Glutamatergic neuron (in vitro differentiated cells): ENCODE measurements around the gene STX18. TPM values are rescaled to one million over a fixed set of nuclear protein-coding genes. Genes with fewer than 3 reads are reported as not detected.
"Not testable (repeated sequence)": the region's sequence is repeated elsewhere in the genome, so short reads cannot be mapped to it uniquely, and the experiment has no call there.

Experiments used
- DNase-seq: peaks from one replicate; pipeline ENCODE4 v3.0.0; 2022
- H3K27ac Mint-ChIP-seq: one replicate; pipeline ENCODE4 v1.8.0; 2020; ENCODE audit warnings: mild to moderate bottlenecking, mixed read lengths, inconsistent platforms; ENCODE audit not compliant: unreplicated experiment
- H3K27me3 Mint-ChIP-seq: one replicate; pipeline ENCODE4 v1.8.0; 2020; ENCODE audit warnings: mild to moderate bottlenecking, moderate library complexity, mixed read lengths, inconsistent platforms; ENCODE audit not compliant: unreplicated experiment
- H3K36me3 Mint-ChIP-seq: one replicate; pipeline ENCODE4 v1.8.0; 2020; ENCODE audit warnings: mild to moderate bottlenecking, mixed read lengths, inconsistent platforms; ENCODE audit not compliant: unreplicated experiment
- H3K4me1 Mint-ChIP-seq: one replicate; pipeline ENCODE4 v1.8.0; 2020; ENCODE audit warnings: mild to moderate bottlenecking, low read depth, mixed read lengths, inconsistent platforms; ENCODE audit not compliant: unreplicated experiment
- H3K4me3 Mint-ChIP-seq: one replicate; pipeline ENCODE4 v1.8.0; 2020; ENCODE audit warnings: mild to moderate bottlenecking, mixed read lengths, inconsistent platforms; ENCODE audit not compliant: unreplicated experiment
- H3K9me3 Mint-ChIP-seq: one replicate; pipeline ENCODE4 v1.8.0; 2020; ENCODE audit warnings: mild to moderate bottlenecking, moderate library complexity, mixed read lengths, inconsistent platforms; ENCODE audit not compliant: unreplicated experiment
- CTCF ChIP-seq: fragments of 200-600 bp; sonication (generic); IDR thresholded peaks from one replicate; pipeline ENCODE4 v1.5.0; 2021; ENCODE audit not compliant: partially characterized antibody, unreplicated experiment
- total RNA-seq: library from RNA; stranded (reverse); fragmentation: NEBNext Ultra II Directional; extraction: Animal tissue kit (Norgen Biotek cat#: 25700); gene quantifications from one replicate; pipeline ENCODE4 v1.2.1, GENCODE V29; 2021; ENCODE audit not compliant: unreplicated experiment

STX18 gene
- total RNA-seq, 1 donor from 2014 or later = 26.3 TPM

DNA sequence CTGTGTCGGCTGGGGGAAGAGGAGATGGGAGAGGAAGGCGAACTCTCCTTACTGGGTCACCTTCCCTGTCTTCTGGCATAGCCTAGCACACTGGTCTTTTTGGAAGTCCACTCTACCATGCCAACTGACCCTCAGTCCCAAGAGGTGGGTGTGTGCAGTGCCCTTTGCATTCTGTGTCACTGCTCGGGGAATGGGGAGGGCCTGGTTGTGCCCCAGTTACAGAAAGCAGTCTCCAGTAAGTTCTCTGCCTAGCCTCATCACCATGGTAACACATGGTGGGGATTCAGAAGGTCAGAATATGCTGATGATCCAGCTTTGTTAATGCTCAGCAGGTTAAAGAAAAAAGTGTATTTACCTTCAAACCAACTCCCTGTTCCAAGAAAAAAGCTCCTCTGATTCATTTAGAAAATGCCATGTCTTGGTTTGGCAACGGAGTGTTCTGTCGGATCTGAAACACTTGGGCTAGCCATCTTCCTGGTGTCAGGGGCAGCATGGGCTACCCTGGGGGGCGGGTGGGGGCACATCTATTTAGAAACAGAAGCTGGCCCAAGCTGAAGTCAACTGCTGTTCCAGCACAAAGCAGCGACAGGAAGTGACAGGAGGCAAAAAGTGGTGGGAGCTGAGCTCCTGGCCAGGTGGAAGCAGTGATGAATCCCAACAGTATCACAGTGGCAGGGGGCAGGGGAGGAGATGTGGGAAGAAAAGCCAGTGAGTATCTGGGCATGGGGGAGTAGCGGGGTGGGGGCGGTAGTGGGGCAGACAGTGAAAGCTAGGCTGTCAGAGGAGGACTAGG, 117.9 kb downstream of the STX18 start:
- Mint-ChIP-seq H3K4me3 (peak overlapping the region; percentile 39), H3K4me1 (peaks cover 26% of the 10 kb centered on the region), H3K27me3 (peaks cover 5% of the 10 kb centered on the region), H3K27ac (peak overlapping the region; percentile 75), H3K36me3 (peaks cover 10% of the 10 kb centered on the region), H3K9me3 (peaks cover 8% of the 10 kb centered on the region)
- DNase-seq = no peak
- TF ChIP-seq CTCF = no peak

GRCh38 chr4:4422856-4423499, 118.9 kb downstream of the STX18 start:
- DNase-seq = no peak
- peaks cover 14% of the 10 kb centered on the region for H3K36me3 Mint-ChIP-seq

DNA sequence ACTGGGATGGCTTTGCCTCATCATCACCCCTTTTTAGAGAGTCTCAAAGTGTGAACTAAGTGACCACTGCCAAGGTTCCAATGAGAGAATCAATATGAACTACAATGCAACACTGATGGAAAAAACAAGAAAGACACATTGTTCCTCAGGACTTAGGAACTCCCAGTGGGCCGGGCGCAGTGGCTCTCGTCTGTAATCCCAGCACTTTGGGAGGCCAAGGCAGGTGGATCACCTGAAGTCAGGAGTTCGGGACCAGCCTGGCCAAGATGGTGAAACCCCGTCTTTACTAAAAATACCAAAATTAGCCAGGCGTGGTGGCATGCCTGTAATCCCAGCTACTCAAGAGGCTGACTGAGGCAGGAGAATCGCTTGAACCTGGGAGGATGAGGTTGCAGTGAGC, 119.7 kb downstream of the STX18 start:
- H3K9me3 Mint-ChIP-seq, H3K4me3 Mint-ChIP-seq, DNase-seq, H3K27me3 Mint-ChIP-seq: not testable (repeated sequence)
- H3K36me3 Mint-ChIP-seq = peaks cover 14% of the 10 kb centered on the region
- H3K27ac Mint-ChIP-seq = peak overlapping the region; percentile 22
- H3K4me1 Mint-ChIP-seq = peaks cover 21% of the 10 kb centered on the region

More at GRCh38 chr4:4422856-4423499, 118.9 kb downstream of the STX18 start:
- peaks cover 8% of the 10 kb centered on the region for H3K9me3 Mint-ChIP-seq
- H3K4me3 Mint-ChIP-seq = peak overlapping the region; percentile 39
- no peak for TF ChIP-seq CTCF
- peaks cover 25% of the 10 kb centered on the region for H3K4me1 Mint-ChIP-seq
- H3K27ac Mint-ChIP-seq = peak overlapping the region; percentile 75
- H3K27me3 Mint-ChIP-seq = peaks cover 5% of the 10 kb centered on the region

GRCh38 chr4:4421356-4421755, 120.5 kb downstream of the STX18 start:
- no peak overlapping the region for H3K4me3 Mint-ChIP-seq
- peaks cover 19% of the 10 kb centered on the region for H3K36me3 Mint-ChIP-seq
- peaks cover 7% of the 10 kb centered on the region for H3K27me3 Mint-ChIP-seq
- peaks cover 15% of the 10 kb centered on the region for H3K4me1 Mint-ChIP-seq
- peaks cover 8% of the 10 kb centered on the region for H3K9me3 Mint-ChIP-seq
- TF ChIP-seq CTCF = no peak
- no peak overlapping the region for H3K27ac Mint-ChIP-seq
- no peak for DNase-seq

GRCh38 chr4:4420421-4420820, 121.4 kb downstream of the STX18 start:
- no peak for TF ChIP-seq CTCF
- no peak for DNase-seq
- Mint-ChIP-seq H3K9me3 (peaks cover 12% of the 10 kb centered on the region), H3K27me3 (peaks cover 7% of the 10 kb centered on the region), H3K36me3 (peaks cover 19% of the 10 kb centered on the region), H3K4me3 (no peak overlapping the region), H3K27ac (no peak overlapping the region), H3K4me1 (peaks cover 15% of the 10 kb centered on the region)
